Fibroblast of mammary gland (primary cell): ENCODE measurements around the gene TPPP3.

Source experiments
- DNase-seq: peaks from one replicate; pipeline ENCODE4 v3.0.0-alpha.2; 2010; ENCODE audit warnings: low read depth
- H3K4me3 ChIP-seq: 2 replicates; pipeline ENCODE4 v1.5.1; 2011; ENCODE audit warnings: low read depth, mild to moderate bottlenecking, low read length, moderate library complexity; ENCODE audit not compliant: control insufficient read depth
- TF ChIP-seq, protein P1 (sequence below): conservative IDR thresholded peaks from 2 replicates; pipeline ENCODE4 v1.5.1; 2011; ENCODE audit warnings: low read depth, low read length, inconsistent platforms; ENCODE audit not compliant: control insufficient read depth, insufficient read depth

TPPP3 gene

DNA sequence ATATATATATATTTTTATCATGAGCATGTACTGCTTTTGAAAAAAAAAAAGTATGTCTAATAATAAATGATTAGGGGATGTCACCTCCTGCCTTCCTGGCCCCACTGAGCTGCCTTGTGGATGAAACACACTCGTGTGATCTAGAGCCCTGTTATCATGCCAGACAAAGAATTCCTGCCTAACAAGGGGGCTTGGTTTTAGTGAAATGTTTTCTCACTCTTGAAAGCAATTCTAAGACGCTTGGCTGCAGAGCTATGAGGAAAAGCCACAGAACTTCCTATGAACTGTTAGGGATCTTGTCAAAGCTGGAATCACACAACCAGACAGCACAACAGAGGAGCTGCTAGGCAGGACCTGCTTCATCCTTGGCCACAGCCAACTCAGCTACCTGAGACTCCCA lies 19.0 kb upstream of the TPPP3 start:
- TF ChIP-seq, protein P1, sequence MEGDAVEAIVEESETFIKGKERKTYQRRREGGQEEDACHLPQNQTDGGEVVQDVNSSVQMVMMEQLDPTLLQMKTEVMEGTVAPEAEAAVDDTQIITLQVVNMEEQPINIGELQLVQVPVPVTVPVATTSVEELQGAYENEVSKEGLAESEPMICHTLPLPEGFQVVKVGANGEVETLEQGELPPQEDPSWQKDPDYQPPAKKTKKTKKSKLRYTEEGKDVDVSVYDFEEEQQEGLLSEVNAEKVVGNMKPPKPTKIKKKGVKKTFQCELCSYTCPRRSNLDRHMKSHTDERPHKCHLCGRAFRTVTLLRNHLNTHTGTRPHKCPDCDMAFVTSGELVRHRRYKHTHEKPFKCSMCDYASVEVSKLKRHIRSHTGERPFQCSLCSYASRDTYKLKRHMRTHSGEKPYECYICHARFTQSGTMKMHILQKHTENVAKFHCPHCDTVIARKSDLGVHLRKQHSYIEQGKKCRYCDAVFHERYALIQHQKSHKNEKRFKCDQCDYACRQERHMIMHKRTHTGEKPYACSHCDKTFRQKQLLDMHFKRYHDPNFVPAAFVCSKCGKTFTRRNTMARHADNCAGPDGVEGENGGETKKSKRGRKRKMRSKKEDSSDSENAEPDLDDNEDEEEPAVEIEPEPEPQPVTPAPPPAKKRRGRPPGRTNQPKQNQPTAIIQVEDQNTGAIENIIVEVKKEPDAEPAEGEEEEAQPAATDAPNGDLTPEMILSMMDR = no peak
- no peak overlapping the region for H3K4me3 ChIP-seq
- DNase-seq = no peak

DNA sequence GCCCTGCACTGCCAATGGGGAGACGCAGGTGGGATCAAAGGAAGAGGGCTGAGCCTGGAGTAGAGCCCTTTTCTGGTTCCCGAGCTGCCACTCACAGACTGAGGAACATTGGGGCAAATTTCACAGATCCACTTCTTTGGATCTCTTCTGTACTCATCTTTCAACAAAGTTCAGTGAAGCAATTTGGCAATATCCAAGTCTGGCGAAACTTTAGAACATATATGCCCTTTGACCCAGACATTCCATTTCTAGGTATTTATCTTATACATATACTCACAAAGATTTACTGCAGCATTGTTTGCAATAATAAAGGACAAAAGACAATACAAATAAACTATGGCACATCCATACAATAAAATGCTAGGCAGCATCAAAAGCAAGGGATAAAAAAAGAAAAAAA lies 18.0 kb upstream of the TPPP3 start:
- DNase-seq = no peak
- TF ChIP-seq, protein P1 = no peak
- H3K4me3 ChIP-seq = no peak overlapping the region

DNA sequence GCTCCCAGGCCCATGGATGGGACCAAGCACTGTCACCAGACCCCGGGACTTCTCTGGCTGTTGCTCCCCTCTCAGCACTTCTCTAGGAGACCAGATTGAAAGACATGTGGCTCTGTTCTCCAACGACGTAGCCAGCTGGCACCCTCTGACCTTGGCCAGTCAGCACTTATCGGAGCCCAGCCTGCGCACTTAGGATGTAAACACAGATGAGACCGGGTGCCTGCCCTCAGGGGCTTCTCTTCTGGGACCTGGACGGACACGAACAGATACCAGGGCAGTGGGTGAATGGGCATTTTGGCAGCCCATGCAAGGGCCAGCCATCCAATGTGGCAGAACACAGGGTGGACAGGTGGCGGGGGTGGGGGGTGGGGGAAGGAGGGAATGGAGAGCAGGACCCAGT lies 16.3 kb upstream of the TPPP3 start:
- TF ChIP-seq, protein P1 = no peak
- H3K4me3 ChIP-seq = no peak overlapping the region
- DNase-seq = no peak

DNA sequence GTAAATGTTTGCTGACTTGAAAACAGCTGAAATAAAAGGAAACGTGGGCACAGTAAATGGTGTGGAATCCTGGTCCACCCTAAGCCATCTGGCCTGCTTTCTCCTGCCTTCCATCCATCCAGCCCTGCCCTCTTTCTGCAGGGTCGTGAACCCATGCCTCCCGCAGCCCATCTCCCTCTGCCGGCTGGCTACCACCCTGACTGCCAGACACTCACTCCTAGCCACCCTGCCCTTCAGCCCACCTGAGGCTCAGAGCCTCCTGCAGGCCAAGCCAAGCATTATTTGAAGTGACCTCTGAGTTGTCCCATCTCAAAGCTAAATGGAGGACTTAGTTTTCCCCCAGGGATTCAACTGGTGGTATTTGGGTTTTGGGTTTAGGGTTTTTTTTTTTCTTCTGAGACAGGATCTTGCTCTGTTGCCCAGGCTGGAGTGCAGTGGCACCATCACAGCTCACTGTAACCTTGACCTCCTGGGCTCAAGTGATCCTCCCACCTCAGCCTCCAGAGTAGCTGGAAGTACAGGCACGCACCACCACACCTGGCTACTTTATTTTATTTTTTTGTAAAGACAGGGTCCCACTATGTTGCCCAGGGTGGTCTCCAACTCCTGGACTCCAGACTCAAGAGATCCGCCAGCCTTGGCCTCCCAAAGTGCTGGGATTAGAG lies 14.6 kb upstream of the TPPP3 start:
- no peak overlapping the region for H3K4me3 ChIP-seq
- no peak for DNase-seq
- TF ChIP-seq, protein P1 = peak; percentile 1

DNA sequence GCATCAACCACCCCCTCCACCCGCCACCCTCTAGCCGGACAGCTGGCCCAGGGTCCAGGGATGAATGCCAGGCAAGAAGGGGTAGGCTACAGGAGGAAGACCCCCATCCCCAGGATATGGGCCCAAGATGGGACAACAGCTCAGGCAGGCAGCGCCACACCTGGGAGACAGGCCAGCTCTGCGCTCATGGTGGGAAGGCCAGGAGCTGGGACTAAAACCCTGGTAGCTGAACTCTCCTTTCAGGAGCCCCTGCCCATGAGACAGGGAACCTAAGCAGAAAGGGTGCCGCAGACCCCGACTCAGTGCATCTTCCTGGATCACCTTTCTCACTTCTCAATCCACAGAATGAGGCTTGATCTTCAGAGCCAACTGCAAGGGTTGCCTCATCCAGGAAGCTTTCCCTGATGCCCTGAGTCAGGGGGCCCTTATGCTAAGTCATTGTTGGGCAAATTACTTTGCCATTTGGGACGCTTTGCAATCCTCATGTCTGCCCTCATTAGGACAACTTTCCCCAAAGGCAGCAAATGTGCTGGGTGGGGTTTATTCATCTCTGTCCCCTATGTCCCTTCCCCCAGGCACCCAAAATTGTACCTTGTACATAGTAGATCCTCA lies 14.0 kb upstream of the TPPP3 start:
- TF ChIP-seq, protein P1 = no peak
- no peak overlapping the region for H3K4me3 ChIP-seq
- peak; percentile 63 for DNase-seq

DNA sequence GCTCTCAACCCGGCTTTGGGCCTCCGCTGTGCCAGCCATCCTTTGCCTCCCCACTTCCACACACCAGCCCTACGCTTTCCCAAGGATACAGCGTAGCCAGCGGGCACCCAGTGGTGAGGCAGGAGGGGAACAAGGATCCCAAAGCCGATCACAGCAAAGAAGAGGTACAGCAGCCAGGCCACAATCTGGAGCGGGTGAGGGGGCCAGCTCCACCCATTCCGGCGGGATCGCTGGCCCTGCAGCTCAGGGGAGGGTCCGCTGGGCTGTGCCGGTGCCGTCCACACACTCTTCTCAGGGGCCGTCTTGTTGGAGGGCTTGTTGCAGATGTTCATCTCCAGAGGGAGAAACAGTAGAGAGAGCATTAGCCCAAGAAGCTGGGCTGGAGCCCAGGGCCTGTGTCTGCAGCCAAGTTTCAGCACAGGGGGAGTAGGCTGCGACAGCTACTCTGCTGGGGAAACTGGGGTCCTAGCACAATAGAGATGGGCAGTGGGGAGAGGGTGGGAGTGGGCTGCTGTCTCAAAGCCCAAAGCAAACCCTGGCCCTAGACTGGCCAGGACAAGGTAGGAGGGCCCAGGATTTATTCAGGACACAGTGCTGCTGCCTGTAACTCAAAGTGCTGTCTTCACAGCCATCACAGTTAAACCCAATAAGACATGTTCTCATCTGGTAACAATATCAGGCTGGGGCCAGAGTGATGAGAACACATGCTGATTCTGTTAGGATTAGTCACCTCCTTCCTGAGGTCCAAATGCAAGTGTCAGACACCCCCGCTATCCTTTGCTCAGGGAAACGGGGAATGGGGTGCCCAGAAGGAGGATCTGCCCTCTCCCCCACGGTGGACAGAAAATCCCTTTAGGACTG lies 13.0 kb upstream of the TPPP3 start:
- TF ChIP-seq, protein P1 = no peak
- H3K4me3 ChIP-seq = no peak overlapping the region
- DNase-seq = peak; percentile 94
